Measurements from ENCODE around the gene CAPN12. TPM values are rescaled to one million over a fixed set of nuclear protein-coding genes. Genes with fewer than 3 reads are reported as not detected.
A peak's percentile ranks its signal among the peaks of the same experiment; 100 is the strongest.

Gene CAPN12
- total and polyA plus RNA-seq, 4 donors: 3.8 to 28.7 (median 8.8) TPM

DNA sequence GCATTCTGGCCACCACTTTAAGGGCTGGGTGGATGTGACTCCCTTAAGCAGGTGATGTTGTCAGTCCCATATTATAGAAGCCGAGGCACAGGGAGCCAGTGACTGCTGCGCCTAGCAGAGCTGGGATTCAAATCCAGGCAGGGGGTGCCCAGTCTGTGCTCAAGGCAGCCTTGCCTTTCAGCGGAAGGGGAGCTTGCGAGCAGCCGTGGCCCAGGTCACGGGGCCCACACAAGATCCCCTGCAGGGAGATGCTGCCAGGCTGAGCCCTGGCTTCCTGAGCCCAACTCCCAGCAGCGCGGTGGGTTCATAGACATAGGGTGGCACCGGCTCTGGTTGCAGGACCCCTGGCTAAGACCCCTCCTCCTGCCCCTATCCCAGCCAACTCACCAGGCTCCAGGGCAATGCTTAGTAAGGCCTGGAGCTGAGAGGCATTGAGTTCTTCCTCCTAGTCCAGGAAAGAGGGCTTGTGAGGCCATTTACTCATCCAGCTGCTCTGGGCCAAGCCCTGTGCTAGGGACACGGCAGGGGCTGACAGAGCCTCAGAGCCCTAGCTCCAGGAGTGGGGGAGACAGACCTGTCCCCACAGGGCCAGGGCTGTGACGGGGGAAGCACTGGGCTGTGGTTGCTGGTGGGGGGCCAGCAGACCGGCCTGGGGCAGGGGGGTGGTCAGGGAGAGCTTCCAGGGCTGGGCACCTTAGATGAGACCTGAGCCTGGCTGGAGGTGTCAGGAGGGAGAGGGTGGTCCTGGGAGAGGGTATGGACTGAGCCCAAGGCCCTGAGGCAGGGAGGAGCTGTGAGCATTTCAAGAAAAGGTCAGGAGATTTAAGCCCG, 9.6 kb downstream of the CAPN12 start:
- peaks cover 3 to 28% (median 17%) of the 10 kb centered on the region in 4 donors for H3K4me1 ChIP-seq (ENCODE audit: control insufficient read depth in 4 of 4, insufficient read depth in 4 of 4, low read length in 3 of 4)
- H3K27me3 ChIP-seq (ENCODE audit: control insufficient read depth in 4 of 4, insufficient read depth in 4 of 4, low read length in 3 of 4): no peaks in the 10 kb centered on the region
- no peaks in the 10 kb centered on the region for H3K9me3 ChIP-seq (ENCODE audit: control insufficient read depth in 4 of 4, low read length in 3 of 4)
- H3K4me3 ChIP-seq (ENCODE audit: low read depth in 1 of 3, low read length in 3 of 3): no peak overlapping the region
- no peak for DNase-seq (ENCODE audit: low spot score)
- TF ChIP-seq, protein P1, sequence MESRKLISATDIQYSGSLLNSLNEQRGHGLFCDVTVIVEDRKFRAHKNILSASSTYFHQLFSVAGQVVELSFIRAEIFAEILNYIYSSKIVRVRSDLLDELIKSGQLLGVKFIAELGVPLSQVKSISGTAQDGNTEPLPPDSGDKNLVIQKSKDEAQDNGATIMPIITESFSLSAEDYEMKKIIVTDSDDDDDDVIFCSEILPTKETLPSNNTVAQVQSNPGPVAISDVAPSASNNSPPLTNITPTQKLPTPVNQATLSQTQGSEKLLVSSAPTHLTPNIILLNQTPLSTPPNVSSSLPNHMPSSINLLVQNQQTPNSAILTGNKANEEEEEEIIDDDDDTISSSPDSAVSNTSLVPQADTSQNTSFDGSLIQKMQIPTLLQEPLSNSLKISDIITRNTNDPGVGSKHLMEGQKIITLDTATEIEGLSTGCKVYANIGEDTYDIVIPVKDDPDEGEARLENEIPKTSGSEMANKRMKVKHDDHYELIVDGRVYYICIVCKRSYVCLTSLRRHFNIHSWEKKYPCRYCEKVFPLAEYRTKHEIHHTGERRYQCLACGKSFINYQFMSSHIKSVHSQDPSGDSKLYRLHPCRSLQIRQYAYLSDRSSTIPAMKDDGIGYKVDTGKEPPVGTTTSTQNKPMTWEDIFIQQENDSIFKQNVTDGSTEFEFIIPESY (IDR thresholded peaks at IDR 0.05): no peak
- TF ChIP-seq, protein P2, sequence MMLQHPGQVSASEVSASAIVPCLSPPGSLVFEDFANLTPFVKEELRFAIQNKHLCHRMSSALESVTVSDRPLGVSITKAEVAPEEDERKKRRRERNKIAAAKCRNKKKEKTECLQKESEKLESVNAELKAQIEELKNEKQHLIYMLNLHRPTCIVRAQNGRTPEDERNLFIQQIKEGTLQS (IDR thresholded peaks at IDR 0.05): no peak
- peaks cover 0 to 6% (median 5%) of the 10 kb centered on the region in 4 donors for H3K36me3 ChIP-seq (ENCODE audit: control insufficient read depth in 4 of 4, insufficient read depth in 3 of 4, low read depth in 1 of 4, low read length in 3 of 4)
- WGBS: 63% methylated on average over 13 of the region's 13 CpGs
- no peak overlapping the region for H3K9ac ChIP-seq (ENCODE audit: low read depth in 1 of 2, low read length in 2 of 2)
- H3K27ac ChIP-seq (ENCODE audit: low read depth in 1 of 2, low read length in 2 of 2): peak overlapping the region; percentile 69 to 70

DNA sequence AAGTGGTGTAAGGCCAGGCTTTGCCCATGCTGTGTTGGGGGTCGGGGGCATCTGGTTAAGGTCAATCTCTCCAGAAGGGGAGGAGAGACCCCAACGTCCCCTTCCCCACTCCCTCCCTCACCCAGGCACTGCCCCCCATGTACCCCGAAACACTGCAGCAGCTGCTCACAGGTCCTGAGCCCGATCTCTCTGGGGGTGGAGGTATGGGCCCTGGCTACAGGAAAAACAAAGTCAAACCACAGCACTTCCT, 10.2 kb downstream of the CAPN12 start:
- Histone ChIP-seq H3K36me3 (ENCODE audit: control insufficient read depth in 4 of 4, insufficient read depth in 3 of 4, low read depth in 1 of 4, low read length in 3 of 4) (peaks cover 0 to 6% (median 5%) of the 10 kb centered on the region in 4 donors), H3K4me1 (ENCODE audit: control insufficient read depth in 4 of 4, insufficient read depth in 4 of 4, low read length in 3 of 4) (peaks cover 3 to 31% (median 17%) of the 10 kb centered on the region in 4 donors), H3K27ac (ENCODE audit: low read depth in 1 of 2, low read length in 2 of 2) (peak overlapping the region; percentile 69 to 70), H3K9me3 (ENCODE audit: control insufficient read depth in 4 of 4, low read length in 3 of 4) (no peaks in the 10 kb centered on the region), H3K9ac (ENCODE audit: low read depth in 1 of 2, low read length in 2 of 2) (no peak overlapping the region), H3K27me3 (ENCODE audit: control insufficient read depth in 4 of 4, insufficient read depth in 4 of 4, low read length in 3 of 4) (no peaks in the 10 kb centered on the region), H3K4me3 (ENCODE audit: low read depth in 1 of 3, low read length in 3 of 3) (no peak overlapping the region)
- TF ChIP-seq JUND (IDR thresholded peaks at IDR 0.05) (no peak), GABPA (IDR thresholded peaks at IDR 0.05 in 1 of 2, conservative IDR thresholded peaks at IDR 0.05 in 1 of 2) (no peak), NR2F2 (IDR thresholded peaks at IDR 0.05) (no peak), HNF4A (conservative IDR thresholded peaks at IDR 0.05) (no peak), RAD21 (IDR thresholded peaks at IDR 0.05) (no peak), HNF4G (IDR thresholded peaks at IDR 0.05) (no peak), FOXA2 (IDR thresholded peaks at IDR 0.05) (no peak)
- TF ChIP-seq, protein P3, sequence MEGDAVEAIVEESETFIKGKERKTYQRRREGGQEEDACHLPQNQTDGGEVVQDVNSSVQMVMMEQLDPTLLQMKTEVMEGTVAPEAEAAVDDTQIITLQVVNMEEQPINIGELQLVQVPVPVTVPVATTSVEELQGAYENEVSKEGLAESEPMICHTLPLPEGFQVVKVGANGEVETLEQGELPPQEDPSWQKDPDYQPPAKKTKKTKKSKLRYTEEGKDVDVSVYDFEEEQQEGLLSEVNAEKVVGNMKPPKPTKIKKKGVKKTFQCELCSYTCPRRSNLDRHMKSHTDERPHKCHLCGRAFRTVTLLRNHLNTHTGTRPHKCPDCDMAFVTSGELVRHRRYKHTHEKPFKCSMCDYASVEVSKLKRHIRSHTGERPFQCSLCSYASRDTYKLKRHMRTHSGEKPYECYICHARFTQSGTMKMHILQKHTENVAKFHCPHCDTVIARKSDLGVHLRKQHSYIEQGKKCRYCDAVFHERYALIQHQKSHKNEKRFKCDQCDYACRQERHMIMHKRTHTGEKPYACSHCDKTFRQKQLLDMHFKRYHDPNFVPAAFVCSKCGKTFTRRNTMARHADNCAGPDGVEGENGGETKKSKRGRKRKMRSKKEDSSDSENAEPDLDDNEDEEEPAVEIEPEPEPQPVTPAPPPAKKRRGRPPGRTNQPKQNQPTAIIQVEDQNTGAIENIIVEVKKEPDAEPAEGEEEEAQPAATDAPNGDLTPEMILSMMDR (IDR thresholded peaks at IDR 0.05; ENCODE audit: low read depth, low read length, missing input control): no peak
- TF ChIP-seq, protein P1 (IDR thresholded peaks at IDR 0.05): no peak
- TF ChIP-seq, protein P4, sequence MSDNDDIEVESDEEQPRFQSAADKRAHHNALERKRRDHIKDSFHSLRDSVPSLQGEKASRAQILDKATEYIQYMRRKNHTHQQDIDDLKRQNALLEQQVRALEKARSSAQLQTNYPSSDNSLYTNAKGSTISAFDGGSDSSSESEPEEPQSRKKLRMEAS (IDR thresholded peaks at IDR 0.05): no peak
- 64% methylated on average over 4 of the region's 4 CpGs for WGBS
- DNase-seq (ENCODE audit: low spot score): no peak
